Measurements from ENCODE around the gene WDFY4. TPM values are rescaled to one million over a fixed set of nuclear protein-coding genes. Genes with fewer than 3 reads are reported as not detected.

Gene WDFY4
- polyA plus RNA-seq, 1 donor (not counting 4 experiments of a cell fraction or from before 2014, with no cell fraction given): 0.04 TPM

- dilution Hi-C loops (cut with MboI; ENCODE audit: extremely low pct_ligation_motif_present, low sequenced_read_pairs): no loop called here
- Histone ChIP-seq H3K9me3 (ENCODE audit: control insufficient read depth, low read depth, low read length) (no peaks in the 10 kb centered on the region), H2AFZ (ENCODE audit: control insufficient read depth, low read length) (no peak overlapping the region), H3K4me1 (ENCODE audit: control insufficient read depth, extremely low read depth, insufficient read depth, low read length) (no peaks in the 10 kb centered on the region), H3K9ac (ENCODE audit: control insufficient read depth, extremely low read depth, insufficient read depth, low read length) (no peak overlapping the region), H3K27me3 (ENCODE audit: control insufficient read depth, extremely low read depth, insufficient read depth, low read length) (peaks cover 3% of the 10 kb centered on the region), H4K20me1 (ENCODE audit: control insufficient read depth, extremely low read depth, insufficient read depth, low read length) (no peaks in the 10 kb centered on the region), H3K9me1 (ENCODE audit: control insufficient read depth, extremely low read depth, insufficient read depth, low read length) (no peaks in the 10 kb centered on the region), H3K36me3 (ENCODE audit: control insufficient read depth in 2 of 2, extremely low read depth in 1 of 2, insufficient read depth in 2 of 2, low read length in 2 of 2) (no peaks in the 10 kb centered on the region), H3K4me2 (ENCODE audit: control insufficient read depth, extremely low read depth, insufficient read depth, low read depth, low read length) (no peak overlapping the region), H3K27ac (ENCODE audit: control insufficient read depth, insufficient read depth, low read length) (no peak overlapping the region), H3K79me2 (ENCODE audit: control insufficient read depth, insufficient read depth, low read length) (no peaks in the 10 kb centered on the region), H3K4me3 (ENCODE audit: control insufficient read depth in 2 of 3, extremely low read depth in 1 of 3, insufficient read depth in 2 of 3, low read depth in 1 of 3, low read length in 3 of 3) (no peak overlapping the region)
- DNase-seq (ENCODE audit: low read depth, low spot score) (no peak), FAIRE-seq (no peak)
- TF ChIP-seq CTCF (optimal IDR thresholded peaks at IDR 0.05 in 1 of 3, IDR thresholded peaks at IDR 0.05 in 1 of 3, conservative IDR thresholded peaks at IDR 0.05 in 1 of 3; ENCODE audit: extremely low read depth in 1 of 3, insufficient read depth in 2 of 3, low read length in 3 of 3): no peak
Observed at GRCh38 chr10:48739170-48739569, 54.5 kb downstream of the WDFY4 start.

- Histone ChIP-seq H3K4me3 (ENCODE audit: control insufficient read depth in 2 of 3, extremely low read depth in 1 of 3, insufficient read depth in 2 of 3, low read depth in 1 of 3, low read length in 3 of 3) (no peak overlapping the region), H3K4me2 (ENCODE audit: control insufficient read depth, extremely low read depth, insufficient read depth, low read depth, low read length) (no peak overlapping the region), H3K9me1 (ENCODE audit: control insufficient read depth, extremely low read depth, insufficient read depth, low read length) (no peaks in the 10 kb centered on the region), H3K36me3 (ENCODE audit: control insufficient read depth in 2 of 2, extremely low read depth in 1 of 2, insufficient read depth in 2 of 2, low read length in 2 of 2) (no peaks in the 10 kb centered on the region), H3K4me1 (ENCODE audit: control insufficient read depth, extremely low read depth, insufficient read depth, low read length) (no peaks in the 10 kb centered on the region), H2AFZ (ENCODE audit: control insufficient read depth, low read length) (no peak overlapping the region), H3K27me3 (ENCODE audit: control insufficient read depth, extremely low read depth, insufficient read depth, low read length) (peaks cover 3% of the 10 kb centered on the region), H3K79me2 (ENCODE audit: control insufficient read depth, insufficient read depth, low read length) (no peaks in the 10 kb centered on the region), H3K9me3 (ENCODE audit: control insufficient read depth, low read depth, low read length) (no peaks in the 10 kb centered on the region), H4K20me1 (ENCODE audit: control insufficient read depth, extremely low read depth, insufficient read depth, low read length) (no peaks in the 10 kb centered on the region), H3K27ac (ENCODE audit: control insufficient read depth, insufficient read depth, low read length) (no peak overlapping the region), H3K9ac (ENCODE audit: control insufficient read depth, extremely low read depth, insufficient read depth, low read length) (no peak overlapping the region)
- DNase-seq (ENCODE audit: low read depth, low spot score) (no peak), FAIRE-seq (no peak)
- dilution Hi-C loops (cut with MboI; ENCODE audit: extremely low pct_ligation_motif_present, low sequenced_read_pairs): no loop called here
- TF ChIP-seq EZH2 (IDR thresholded peaks at IDR 0.05; ENCODE audit: low read length) (no peak), CTCF (optimal IDR thresholded peaks at IDR 0.05 in 1 of 3, IDR thresholded peaks at IDR 0.05 in 1 of 3, conservative IDR thresholded peaks at IDR 0.05 in 1 of 3; ENCODE audit: extremely low read depth in 1 of 3, insufficient read depth in 2 of 3, low read length in 3 of 3) (no peak)
Observed at GRCh38 chr10:48740015-48740707, 55.5 kb downstream of the WDFY4 start.

Data from keratinocyte (primary cell).